NCI-H128 (cell line): ENCODE data around the gene HRK.

Experiments used
- DNase-seq: peaks from one replicate; lab custom pipeline; 2025; ENCODE audit not compliant: unreplicated experiment; lab: John Stamatoyannopoulos, UW

The HRK gene

GRCh38 chr12:116881325-116881876 is at the start of gene HRK:
Gene HRK, minus strand, starts transcription at chr12:116881441. Its CDS starts 134 bp downstream, at chr12:116881307.
- DNase-seq = no peak

- DNase-seq = no peak
These were observed 48.6 kb upstream of the HRK start for GRCh38 chr12:116929885-116930284.

- no peak for DNase-seq
These were observed 47.3 kb upstream of the HRK start for GRCh38 chr12:116928504-116928903.

- DNase-seq = no peak
These were observed 46.2 kb upstream of the HRK start for GRCh38 chr12:116927244-116927940.

GRCh38 chr12:116926283-116927243 is 45.3 kb upstream of the HRK start:
- no peak for DNase-seq

GRCh38 chr12:116924558-116925453 is 43.6 kb upstream of the HRK start:
- no peak for DNase-seq

GRCh38 chr12:116922194-116922897 is 41.1 kb upstream of the HRK start:
- no peak for DNase-seq

- no peak for DNase-seq
These were observed 39.7 kb upstream of the HRK start for GRCh38 chr12:116920939-116921338.

- no peak for DNase-seq
These were observed 38.7 kb upstream of the HRK start for GRCh38 chr12:116919706-116920485.

- no peak for DNase-seq
These were observed 38.0 kb upstream of the HRK start for GRCh38 chr12:116919247-116919661.

- DNase-seq = no peak
These were observed 37.2 kb upstream of the HRK start for GRCh38 chr12:116918464-116918863.

GRCh38 chr12:116916714-116917114 is 35.5 kb upstream of the HRK start:
- DNase-seq = no peak

- DNase-seq = no peak
These were observed 34.9 kb upstream of the HRK start for GRCh38 chr12:116916122-116916521.

GRCh38 chr12:116915326-116915725 is 34.1 kb upstream of the HRK start:
- no peak for DNase-seq

GRCh38 chr12:116910645-116911451 is 29.6 kb upstream of the HRK start, which contains the start of gene FBXW8:
Gene FBXW8, plus strand, starts transcription at chr12:116910950. Its CDS starts 88 bp downstream, at chr12:116911038.
- DNase-seq = peak; percentile 23

GRCh38 chr12:116910280-116910644 is 29.0 kb upstream of the HRK start:
- DNase-seq = no peak

GRCh38 chr12:116906285-116906684 is 25.0 kb upstream of the HRK start:
- no peak for DNase-seq

- DNase-seq = no peak
These were observed 22.6 kb upstream of the HRK start for GRCh38 chr12:116903818-116904217.
